Measurements from ENCODE around the gene ARHGAP35. TPM values are rescaled to one million over a fixed set of nuclear protein-coding genes. Genes with fewer than 3 reads are reported as not detected.
A peak's percentile ranks its signal among the peaks of the same experiment; 100 is the strongest.

ARHGAP35 gene
- total and polyA plus RNA-seq, 2 experiments from 2014 or later, result 13.6 to 57.7 TPM

DNA sequence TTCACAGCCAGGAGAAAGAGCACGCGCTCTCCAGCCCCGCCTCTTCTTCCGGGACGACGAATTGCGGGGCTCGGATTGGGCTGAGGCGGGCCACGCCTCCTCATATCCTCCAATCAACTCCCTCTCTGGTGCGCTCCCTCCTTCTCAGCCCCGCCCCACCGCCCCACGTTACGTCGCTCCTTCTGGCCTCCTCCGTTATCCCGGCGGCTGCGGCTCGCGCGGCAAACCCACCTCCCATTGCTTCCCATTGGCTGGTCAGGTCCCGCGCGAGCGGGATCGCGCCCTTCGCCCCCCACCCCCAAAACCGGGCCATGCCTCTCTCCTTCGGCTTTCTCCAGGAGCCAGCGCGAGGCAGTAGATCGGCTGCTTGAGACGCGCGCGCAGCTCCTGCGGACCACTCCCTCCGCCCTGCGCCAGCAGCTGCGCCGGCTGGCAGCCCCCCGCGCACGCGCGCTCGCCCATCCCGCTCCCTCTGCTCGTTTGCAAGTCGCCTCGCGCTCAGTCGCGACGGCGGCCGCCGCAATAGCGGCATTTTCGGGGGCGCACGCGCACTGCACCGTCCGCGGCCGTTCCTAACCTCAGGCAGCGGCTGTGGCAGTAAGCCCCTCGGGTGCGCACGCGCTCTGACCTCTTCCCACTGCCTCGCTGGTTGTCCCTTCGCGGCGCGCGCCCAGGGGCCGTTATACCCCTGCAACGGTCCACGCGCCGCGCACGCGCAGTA is 512 bp upstream of the ARHGAP35 start:
- Mint-ChIP-seq H3K4me3 (peak overlapping the region; percentile 77), H3K27me3 (ENCODE audit: insufficient read depth, low read depth, poor library complexity) (peaks cover 14% of the 10 kb centered on the region), H3K27ac (peak overlapping the region; percentile 96), H3K9me3 (no peaks in the 10 kb centered on the region; the same call in 2 of the 3 replicates), H3K4me1 (peaks cover 19% of the 10 kb centered on the region), H3K36me3 (ENCODE audit: low read depth) (0 out of 3 replicates have a peak, but pooled peaks cover 1% of the 10 kb centered on the region)
- H3K36me3 ChIP-seq (ENCODE audit: insufficient read depth), result no peaks in the 10 kb centered on the region
- H3K4me2 ChIP-seq, result peak overlapping the region; percentile 87
- peaks cover 38% of the 10 kb centered on the region for H3F3A ChIP-seq (replicated peaks; ENCODE audit: low read depth)
- DNase-seq (ENCODE audit: low spot score) (peak; percentile 99), ATAC-seq (peak; percentile 70)
- H3K27ac ChIP-seq (ENCODE audit: low read depth), result peak overlapping the region; percentile 97
- no peak overlapping the region for H2AFZ ChIP-seq
- peak overlapping the region; percentile 95 for H3K4me3 ChIP-seq
- TF ChIP-seq EZH2phosphoT487 (IDR thresholded peaks at IDR 0.05; ENCODE audit: unreplicated experiment) (no peak), JUNB (IDR thresholded peaks at IDR 0.05; ENCODE audit: unreplicated experiment) (no peak), ZNF331 (CRISPR knock-in tag; IDR thresholded peaks at IDR 0.05; ENCODE audit: low read depth) (no peak), CREB1 (CRISPR knock-in tag; IDR thresholded peaks at IDR 0.05; ENCODE audit: low read depth) (peak; percentile 59; the same call in 1 of the 2 replicates), EZH2 (IDR thresholded peaks at IDR 0.05; ENCODE audit: low read depth, unreplicated experiment) (no peak), STAT1 (IDR thresholded peaks at IDR 0.05; ENCODE audit: unreplicated experiment) (no peak), ZNF114 (CRISPR knock-in tag; IDR thresholded peaks at IDR 0.05) (no peak), NANOG (IDR thresholded peaks at IDR 0.05; ENCODE audit: borderline replicate concordance) (no peak), POLR2AphosphoS5 (IDR thresholded peaks at IDR 0.05; ENCODE audit: low read depth) (peak; percentile 88)
- TF ChIP-seq, protein P1, sequence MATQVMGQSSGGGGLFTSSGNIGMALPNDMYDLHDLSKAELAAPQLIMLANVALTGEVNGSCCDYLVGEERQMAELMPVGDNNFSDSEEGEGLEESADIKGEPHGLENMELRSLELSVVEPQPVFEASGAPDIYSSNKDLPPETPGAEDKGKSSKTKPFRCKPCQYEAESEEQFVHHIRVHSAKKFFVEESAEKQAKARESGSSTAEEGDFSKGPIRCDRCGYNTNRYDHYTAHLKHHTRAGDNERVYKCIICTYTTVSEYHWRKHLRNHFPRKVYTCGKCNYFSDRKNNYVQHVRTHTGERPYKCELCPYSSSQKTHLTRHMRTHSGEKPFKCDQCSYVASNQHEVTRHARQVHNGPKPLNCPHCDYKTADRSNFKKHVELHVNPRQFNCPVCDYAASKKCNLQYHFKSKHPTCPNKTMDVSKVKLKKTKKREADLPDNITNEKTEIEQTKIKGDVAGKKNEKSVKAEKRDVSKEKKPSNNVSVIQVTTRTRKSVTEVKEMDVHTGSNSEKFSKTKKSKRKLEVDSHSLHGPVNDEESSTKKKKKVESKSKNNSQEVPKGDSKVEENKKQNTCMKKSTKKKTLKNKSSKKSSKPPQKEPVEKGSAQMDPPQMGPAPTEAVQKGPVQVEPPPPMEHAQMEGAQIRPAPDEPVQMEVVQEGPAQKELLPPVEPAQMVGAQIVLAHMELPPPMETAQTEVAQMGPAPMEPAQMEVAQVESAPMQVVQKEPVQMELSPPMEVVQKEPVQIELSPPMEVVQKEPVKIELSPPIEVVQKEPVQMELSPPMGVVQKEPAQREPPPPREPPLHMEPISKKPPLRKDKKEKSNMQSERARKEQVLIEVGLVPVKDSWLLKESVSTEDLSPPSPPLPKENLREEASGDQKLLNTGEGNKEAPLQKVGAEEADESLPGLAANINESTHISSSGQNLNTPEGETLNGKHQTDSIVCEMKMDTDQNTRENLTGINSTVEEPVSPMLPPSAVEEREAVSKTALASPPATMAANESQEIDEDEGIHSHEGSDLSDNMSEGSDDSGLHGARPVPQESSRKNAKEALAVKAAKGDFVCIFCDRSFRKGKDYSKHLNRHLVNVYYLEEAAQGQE (IDR thresholded peaks at IDR 0.05; ENCODE audit: unreplicated experiment), result no peak
- TF ChIP-seq, protein P2, sequence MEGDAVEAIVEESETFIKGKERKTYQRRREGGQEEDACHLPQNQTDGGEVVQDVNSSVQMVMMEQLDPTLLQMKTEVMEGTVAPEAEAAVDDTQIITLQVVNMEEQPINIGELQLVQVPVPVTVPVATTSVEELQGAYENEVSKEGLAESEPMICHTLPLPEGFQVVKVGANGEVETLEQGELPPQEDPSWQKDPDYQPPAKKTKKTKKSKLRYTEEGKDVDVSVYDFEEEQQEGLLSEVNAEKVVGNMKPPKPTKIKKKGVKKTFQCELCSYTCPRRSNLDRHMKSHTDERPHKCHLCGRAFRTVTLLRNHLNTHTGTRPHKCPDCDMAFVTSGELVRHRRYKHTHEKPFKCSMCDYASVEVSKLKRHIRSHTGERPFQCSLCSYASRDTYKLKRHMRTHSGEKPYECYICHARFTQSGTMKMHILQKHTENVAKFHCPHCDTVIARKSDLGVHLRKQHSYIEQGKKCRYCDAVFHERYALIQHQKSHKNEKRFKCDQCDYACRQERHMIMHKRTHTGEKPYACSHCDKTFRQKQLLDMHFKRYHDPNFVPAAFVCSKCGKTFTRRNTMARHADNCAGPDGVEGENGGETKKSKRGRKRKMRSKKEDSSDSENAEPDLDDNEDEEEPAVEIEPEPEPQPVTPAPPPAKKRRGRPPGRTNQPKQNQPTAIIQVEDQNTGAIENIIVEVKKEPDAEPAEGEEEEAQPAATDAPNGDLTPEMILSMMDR (conservative IDR thresholded peaks at IDR 0.05; ENCODE audit: low read depth in 2 of 2), result no peak
- TF ChIP-seq, protein P3, sequence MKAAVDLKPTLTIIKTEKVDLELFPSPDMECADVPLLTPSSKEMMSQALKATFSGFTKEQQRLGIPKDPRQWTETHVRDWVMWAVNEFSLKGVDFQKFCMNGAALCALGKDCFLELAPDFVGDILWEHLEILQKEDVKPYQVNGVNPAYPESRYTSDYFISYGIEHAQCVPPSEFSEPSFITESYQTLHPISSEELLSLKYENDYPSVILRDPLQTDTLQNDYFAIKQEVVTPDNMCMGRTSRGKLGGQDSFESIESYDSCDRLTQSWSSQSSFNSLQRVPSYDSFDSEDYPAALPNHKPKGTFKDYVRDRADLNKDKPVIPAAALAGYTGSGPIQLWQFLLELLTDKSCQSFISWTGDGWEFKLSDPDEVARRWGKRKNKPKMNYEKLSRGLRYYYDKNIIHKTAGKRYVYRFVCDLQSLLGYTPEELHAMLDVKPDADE (IDR thresholded peaks at IDR 0.05), result no peak
- TF ChIP-seq, protein P4, sequence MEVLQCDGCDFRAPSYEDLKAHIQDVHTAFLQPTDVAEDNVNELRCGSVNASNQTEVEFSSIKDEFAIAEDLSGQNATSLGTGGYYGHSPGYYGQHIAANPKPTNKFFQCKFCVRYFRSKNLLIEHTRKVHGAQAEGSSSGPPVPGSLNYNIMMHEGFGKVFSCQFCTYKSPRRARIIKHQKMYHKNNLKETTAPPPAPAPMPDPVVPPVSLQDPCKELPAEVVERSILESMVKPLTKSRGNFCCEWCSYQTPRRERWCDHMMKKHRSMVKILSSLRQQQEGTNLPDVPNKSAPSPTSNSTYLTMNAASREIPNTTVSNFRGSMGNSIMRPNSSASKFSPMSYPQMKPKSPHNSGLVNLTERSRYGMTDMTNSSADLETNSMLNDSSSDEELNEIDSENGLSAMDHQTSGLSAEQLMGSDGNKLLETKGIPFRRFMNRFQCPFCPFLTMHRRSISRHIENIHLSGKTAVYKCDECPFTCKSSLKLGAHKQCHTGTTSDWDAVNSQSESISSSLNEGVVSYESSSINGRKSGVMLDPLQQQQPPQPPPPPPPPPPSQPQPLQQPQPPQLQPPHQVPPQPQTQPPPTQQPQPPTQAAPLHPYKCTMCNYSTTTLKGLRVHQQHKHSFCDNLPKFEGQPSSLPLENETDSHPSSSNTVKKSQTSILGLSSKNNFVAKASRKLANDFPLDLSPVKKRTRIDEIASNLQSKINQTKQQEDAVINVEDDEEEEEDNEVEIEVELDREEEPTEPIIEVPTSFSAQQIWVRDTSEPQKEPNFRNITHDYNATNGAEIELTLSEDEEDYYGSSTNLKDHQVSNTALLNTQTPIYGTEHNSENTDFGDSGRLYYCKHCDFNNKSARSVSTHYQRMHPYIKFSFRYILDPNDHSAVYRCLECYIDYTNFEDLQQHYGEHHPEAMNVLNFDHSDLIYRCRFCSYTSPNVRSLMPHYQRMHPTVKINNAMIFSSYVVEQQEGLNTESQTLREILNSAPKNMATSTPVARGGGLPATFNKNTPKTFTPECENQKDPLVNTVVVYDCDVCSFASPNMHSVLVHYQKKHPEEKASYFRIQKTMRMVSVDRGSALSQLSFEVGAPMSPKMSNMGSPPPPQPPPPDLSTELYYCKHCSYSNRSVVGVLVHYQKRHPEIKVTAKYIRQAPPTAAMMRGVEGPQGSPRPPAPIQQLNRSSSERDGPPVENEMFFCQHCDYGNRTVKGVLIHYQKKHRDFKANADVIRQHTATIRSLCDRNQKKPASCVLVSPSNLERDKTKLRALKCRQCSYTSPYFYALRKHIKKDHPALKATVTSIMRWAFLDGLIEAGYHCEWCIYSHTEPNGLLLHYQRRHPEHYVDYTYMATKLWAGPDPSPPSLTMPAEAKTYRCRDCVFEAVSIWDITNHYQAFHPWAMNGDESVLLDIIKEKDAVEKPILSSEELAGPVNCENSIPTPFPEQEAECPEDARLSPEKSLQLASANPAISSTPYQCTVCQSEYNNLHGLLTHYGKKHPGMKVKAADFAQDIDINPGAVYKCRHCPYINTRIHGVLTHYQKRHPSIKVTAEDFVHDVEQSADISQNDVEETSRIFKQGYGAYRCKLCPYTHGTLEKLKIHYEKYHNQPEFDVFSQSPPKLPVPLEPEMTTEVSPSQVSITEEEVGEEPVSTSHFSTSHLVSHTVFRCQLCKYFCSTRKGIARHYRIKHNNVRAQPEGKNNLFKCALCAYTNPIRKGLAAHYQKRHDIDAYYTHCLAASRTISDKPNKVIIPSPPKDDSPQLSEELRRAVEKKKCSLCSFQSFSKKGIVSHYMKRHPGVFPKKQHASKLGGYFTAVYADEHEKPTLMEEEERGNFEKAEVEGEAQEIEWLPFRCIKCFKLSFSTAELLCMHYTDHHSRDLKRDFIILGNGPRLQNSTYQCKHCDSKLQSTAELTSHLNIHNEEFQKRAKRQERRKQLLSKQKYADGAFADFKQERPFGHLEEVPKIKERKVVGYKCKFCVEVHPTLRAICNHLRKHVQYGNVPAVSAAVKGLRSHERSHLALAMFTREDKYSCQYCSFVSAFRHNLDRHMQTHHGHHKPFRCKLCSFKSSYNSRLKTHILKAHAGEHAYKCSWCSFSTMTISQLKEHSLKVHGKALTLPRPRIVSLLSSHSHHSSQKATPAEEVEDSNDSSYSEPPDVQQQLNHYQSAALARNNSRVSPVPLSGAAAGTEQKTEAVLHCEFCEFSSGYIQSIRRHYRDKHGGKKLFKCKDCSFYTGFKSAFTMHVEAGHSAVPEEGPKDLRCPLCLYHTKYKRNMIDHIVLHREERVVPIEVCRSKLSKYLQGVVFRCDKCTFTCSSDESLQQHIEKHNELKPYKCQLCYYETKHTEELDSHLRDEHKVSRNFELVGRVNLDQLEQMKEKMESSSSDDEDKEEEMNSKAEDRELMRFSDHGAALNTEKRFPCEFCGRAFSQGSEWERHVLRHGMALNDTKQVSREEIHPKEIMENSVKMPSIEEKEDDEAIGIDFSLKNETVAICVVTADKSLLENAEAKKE (CRISPR knock-in tag; IDR thresholded peaks at IDR 0.05), result no peak
- peaks cover 3% of the 10 kb centered on the region; the same call in 1 of the 2 replicates for H3K27me3 ChIP-seq (ENCODE audit: insufficient read depth)
- peaks cover 56% of the 10 kb centered on the region for H3K79me2 ChIP-seq (replicated peaks; ENCODE audit: insufficient read depth)
- no peaks in the 10 kb centered on the region for H3K9me2 ChIP-seq (ENCODE audit: insufficient read depth)
- peaks cover 22% of the 10 kb centered on the region for H4K20me1 ChIP-seq (replicated peaks; ENCODE audit: insufficient read depth)
- H3K4me1 ChIP-seq (ENCODE audit: insufficient read depth), result peaks cover 40% of the 10 kb centered on the region
